GM13977 (cell line): ENCODE results near the gene ENPEP.
"Not testable (repeated sequence)": the region's sequence is repeated elsewhere in the genome, so short reads cannot be mapped to it uniquely, and the experiment has no call there.

Experiments used
- DNase-seq: peaks from one replicate; pipeline ENCODE4 v3.0.0; 2012; ENCODE audit warnings: low spot score
- CTCF ChIP-seq: IDR thresholded peaks from 2 replicates; pipeline ENCODE4 v1.5.1; 2012; ENCODE audit warnings: mild to moderate bottlenecking, control low read depth; ENCODE audit not compliant: insufficient read depth; ENCODE audit errors: extremely low read depth, missing control alignments
- in situ Hi-C: fragments of 300-500 bp; cut with MboI; formaldehyde crosslinking; loops from one replicate; pipeline ENCODE4 v1.12.0; 2022; ENCODE audit warnings: low sequenced_read_pairs, low pct_unique_long_range_greater_than_20kb, mixed read lengths, inconsistent platforms; ENCODE audit not compliant: unreplicated experiment

ENPEP gene

GRCh38 chr4:110475881-110476818, at the start of gene ENPEP:
Gene ENPEP (plus strand): TSS chr4:110476155. CDS start chr4:110476415, 260 bp downstream.
- no peak for TF ChIP-seq CTCF
- DNase-seq, result no peak
- in situ Hi-C loops, result no loop called here

- DNase-seq, in situ Hi-C loops: not testable (repeated sequence)
Observed at GRCh38 chr4:110431805-110432204, 44.1 kb upstream of the ENPEP start.

GRCh38 chr4:110437292-110437691, 38.7 kb upstream of the ENPEP start:
- in situ Hi-C loops, DNase-seq: not testable (repeated sequence)

- in situ Hi-C loops, result not testable (repeated sequence)
Observed at GRCh38 chr4:110439209-110439608, 36.7 kb upstream of the ENPEP start.

GRCh38 chr4:110442309-110442708, 33.6 kb upstream of the ENPEP start:
- DNase-seq, result no peak
- TF ChIP-seq CTCF, result peak; percentile 31
- in situ Hi-C loops, result no loop called here

More at GRCh38 chr4:110439209-110439608, 36.7 kb upstream of the ENPEP start:
- not testable (repeated sequence) for DNase-seq

- DNase-seq, result no peak
- in situ Hi-C loops, result no loop called here
- TF ChIP-seq CTCF, result no peak
Observed at GRCh38 chr4:110442788-110443187, 33.2 kb upstream of the ENPEP start.

GRCh38 chr4:110449947-110450346, 26.0 kb upstream of the ENPEP start:
- TF ChIP-seq CTCF, result no peak
- in situ Hi-C loops, result no loop called here
- no peak for DNase-seq

- no peak for TF ChIP-seq CTCF
- no peak for DNase-seq
- in situ Hi-C loops, result no loop called here
Observed at GRCh38 chr4:110452546-110452945, 23.4 kb upstream of the ENPEP start.
